Retinal pigment epithelial cell (primary cell): ENCODE data around the gene ZNF600.
"Not testable (repeated sequence)": the region's sequence is repeated elsewhere in the genome, so short reads cannot be mapped to it uniquely, and the experiment has no call there.

Experiments
- DNase-seq: peaks from one replicate; pipeline ENCODE4 v3.0.0-alpha.2; 2010; ENCODE audit warnings: low read depth
- H3K4me3 ChIP-seq: 2 replicates; pipeline ENCODE4 v1.5.1; 2011; ENCODE audit warnings: mild to moderate bottlenecking, low read length, control low read depth, moderate library complexity
- CTCF ChIP-seq: conservative IDR thresholded peaks from 2 replicates; pipeline ENCODE4 v1.5.1; 2011; ENCODE audit warnings: low read depth, low read length, control low read depth, inconsistent platforms

Gene ZNF600

GRCh38 chr19:52789440-52789839, 2.8 kb upstream of the ZNF600 start:
- H3K4me3 ChIP-seq: no peak overlapping the region
- DNase-seq: no peak
- no peak for TF ChIP-seq CTCF

GRCh38 chr19:52786078-52786463, 520 bp downstream of the ZNF600 start:
- no peak for DNase-seq
- TF ChIP-seq CTCF: no peak
- peak overlapping the region; percentile 61 for H3K4me3 ChIP-seq

GRCh38 chr19:52785506-52785905, 1.1 kb downstream of the ZNF600 start:
- no peak for TF ChIP-seq CTCF
- no peak overlapping the region for H3K4me3 ChIP-seq
- DNase-seq: no peak

GRCh38 chr19:52782864-52783263, 3.7 kb downstream of the ZNF600 start:
- not testable (repeated sequence) for H3K4me3 ChIP-seq, DNase-seq

DNA sequence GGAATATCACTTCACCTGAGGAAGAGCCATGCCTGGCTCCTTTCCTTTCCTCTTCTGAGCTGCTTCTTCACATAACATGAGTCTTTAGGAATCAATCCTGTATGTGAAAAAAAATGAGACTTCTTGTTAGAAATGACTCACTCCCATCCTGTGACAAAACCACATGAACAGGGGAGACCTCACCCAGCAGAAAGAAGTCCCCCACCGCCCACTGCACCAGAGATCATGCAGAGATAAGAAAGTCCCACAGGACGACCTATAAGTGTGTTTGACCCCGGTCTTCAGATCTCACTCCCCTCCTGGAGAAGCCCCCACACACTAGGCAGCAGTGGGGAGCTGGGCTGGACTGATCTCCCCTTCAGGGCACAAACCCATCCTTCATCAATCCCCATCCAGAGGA, 7.8 kb downstream of the ZNF600 start:
- DNase-seq: no peak
- TF ChIP-seq CTCF: no peak
- H3K4me3 ChIP-seq: no peak overlapping the region

- not testable (repeated sequence) for DNase-seq, H3K4me3 ChIP-seq
These were observed 30.1 kb downstream of the ZNF600 start for GRCh38 chr19:52756447-52756846.

GRCh38 chr19:52749780-52750179, 36.8 kb downstream of the ZNF600 start:
- TF ChIP-seq CTCF: no peak
- DNase-seq: no peak
- no peak overlapping the region for H3K4me3 ChIP-seq

DNA sequence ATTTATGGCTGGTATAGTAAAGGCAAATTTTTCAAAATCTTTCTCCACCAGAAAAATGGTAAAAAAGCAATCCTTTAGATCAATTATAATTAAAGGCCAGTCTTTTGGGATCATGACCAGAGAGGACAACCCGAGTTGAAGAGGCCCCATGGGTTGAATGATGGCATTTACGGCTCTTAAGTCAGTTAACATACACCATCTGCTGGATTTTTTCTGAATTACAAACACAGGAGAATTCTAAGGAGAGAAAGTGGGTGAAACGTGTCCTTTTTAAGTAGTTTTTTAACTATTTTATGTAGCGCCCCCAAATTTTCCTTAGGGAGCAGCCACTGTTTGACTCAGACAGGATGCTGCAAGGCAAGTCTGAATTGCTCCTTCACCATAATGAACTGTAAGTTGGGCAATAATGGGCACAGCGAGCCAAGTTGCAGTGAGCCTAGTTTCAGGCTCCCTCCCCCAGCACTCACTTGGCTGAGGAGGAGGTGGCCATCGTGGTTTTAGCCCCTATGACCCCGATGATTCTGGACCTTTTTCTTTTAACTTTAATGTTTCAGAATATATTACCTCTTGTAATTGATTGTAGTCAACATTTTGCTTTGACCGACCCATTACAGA, 38.1 kb downstream of the ZNF600 start:
- DNase-seq: no peak
- peak; percentile 12 for TF ChIP-seq CTCF
- no peak overlapping the region for H3K4me3 ChIP-seq

DNA sequence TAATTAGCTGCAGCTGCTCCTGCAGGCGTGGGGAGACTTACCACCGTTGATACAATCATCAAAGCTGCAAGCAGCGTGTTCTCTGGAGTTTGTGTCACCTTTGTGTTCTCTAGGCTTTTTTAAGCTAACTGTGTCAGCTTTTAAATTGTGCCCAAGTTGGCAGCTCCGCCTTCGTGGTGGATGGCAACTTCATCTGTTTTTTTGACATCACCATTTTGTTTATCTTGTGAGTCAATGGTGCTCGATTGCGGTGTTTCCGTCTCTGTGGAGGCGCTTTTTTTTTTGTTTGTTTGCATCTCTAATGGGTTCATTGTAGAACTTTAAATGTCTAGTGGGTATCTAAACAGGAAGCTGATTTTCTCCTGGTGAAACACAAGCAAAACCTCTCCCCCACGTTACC, 40.7 kb downstream of the ZNF600 start:
- DNase-seq, H3K4me3 ChIP-seq: not testable (repeated sequence)
